GM19455 (cell line): ENCODE data around the gene CPA3.

ENCODE experiments used
- ATAC-seq: cut with Tn5 transposase; IDR thresholded peaks from one replicate; pipeline ENCODE4 v1.9.1; 2021; ENCODE audit not compliant: unreplicated experiment

The CPA3 gene

GRCh38 chr3:148865049-148865448 is at the start of gene CPA3:
CPA3 (plus strand) TSS chr3:148865296; CDS start chr3:148865308, 12 bp downstream.
- ATAC-seq: no peak

GRCh38 chr3:148815316-148816110 is 49.6 kb upstream of the CPA3 start:
- no peak for ATAC-seq

GRCh38 chr3:148816427-148816826 is 48.7 kb upstream of the CPA3 start:
- no peak for ATAC-seq

- no peak for ATAC-seq
Observed at GRCh38 chr3:148816981-148817525, 48.0 kb upstream of the CPA3 start.

- ATAC-seq: no peak
Observed at GRCh38 chr3:148820361-148821245, 44.5 kb upstream of the CPA3 start.

- ATAC-seq: no peak
Observed at GRCh38 chr3:148823026-148823425, 42.1 kb upstream of the CPA3 start.

- no peak for ATAC-seq
Observed at GRCh38 chr3:148825476-148825875, 39.6 kb upstream of the CPA3 start.

GRCh38 chr3:148827585-148827984 is 37.5 kb upstream of the CPA3 start, which contains the start of gene CPB1:
CPB1 (plus strand) TSS chr3:148827811; CDS start chr3:148827824, 13 bp downstream.
- ATAC-seq: no peak

- ATAC-seq: no peak
Observed at GRCh38 chr3:148828136-148828690, 36.9 kb upstream of the CPA3 start.

GRCh38 chr3:148829926-148830325 is 35.2 kb upstream of the CPA3 start:
- no peak for ATAC-seq

- ATAC-seq: no peak
Observed at GRCh38 chr3:148833223-148833622, 31.9 kb upstream of the CPA3 start.

GRCh38 chr3:148839805-148840204 is 25.3 kb upstream of the CPA3 start:
- ATAC-seq: no peak

GRCh38 chr3:148840451-148840850 is 24.6 kb upstream of the CPA3 start:
- ATAC-seq: no peak

- ATAC-seq: no peak
Observed at GRCh38 chr3:148845756-148846395, 19.2 kb upstream of the CPA3 start.

GRCh38 chr3:148847351-148847750 is 17.7 kb upstream of the CPA3 start:
- ATAC-seq: no peak

GRCh38 chr3:148848410-148848809 is 16.7 kb upstream of the CPA3 start:
- ATAC-seq: no peak

- no peak for ATAC-seq
Observed at GRCh38 chr3:148852271-148852992, 12.7 kb upstream of the CPA3 start.

- ATAC-seq: no peak
Observed at GRCh38 chr3:148853076-148853475, 12.0 kb upstream of the CPA3 start.

GRCh38 chr3:148854061-148854460 is 11.0 kb upstream of the CPA3 start:
- no peak for ATAC-seq

- no peak for ATAC-seq
Observed at GRCh38 chr3:148856384-148856783, 8.7 kb upstream of the CPA3 start.
